Measurements from ENCODE around the gene IL18RAP. TPM values are rescaled to one million over a fixed set of nuclear protein-coding genes. Genes with fewer than 3 reads are reported as not detected.

The IL18RAP gene
- total and polyA plus RNA-seq, 2 donors (not counting 1 experiment from before 2014, with no cell fraction given), result 0.22 to 1.4 TPM

GRCh38 chr2:102423368-102423767, 408 bp downstream of the IL18RAP start:
- Mint-ChIP-seq H3K27ac (no peak overlapping the region), H3K9me3 (ENCODE audit: insufficient read depth) (no peaks in the 10 kb centered on the region), H3K4me1 (peaks cover 39% of the 10 kb centered on the region), H3K27me3 (no peaks in the 10 kb centered on the region), H3K4me3 (no peak overlapping the region)
- ChIA-PET POLR2A (no interaction called here), CTCF (interaction anchor here (1.5 kb wide), 1 partner anchor 20 kb away, joined by 5 read pairs; no protein-coding TSS in a partner anchor)
- no peak for TF ChIP-seq EZH2 (IDR thresholded peaks at IDR 0.05; ENCODE audit: borderline replicate concordance, insufficient read depth, low read depth, low read length, poor library complexity, severe bottlenecking)
- no peak for TF ChIP-seq CTCF (IDR thresholded peaks at IDR 0.05)
- intact Hi-C loops (cut with micrococcal nuclease), result loop anchor here (5.0 kb wide), 1 partner anchor 66 kb away; the partner anchor contains the start of gene IL18R1
- DNase-seq (no peak), ATAC-seq (ENCODE audit: low read depth) (no peak)
- H3K4me3 ChIP-seq (ENCODE audit: control extremely low read depth in 1 of 5, extremely low read depth in 1 of 5, insufficient read depth in 1 of 5, low read depth in 2 of 5, low read length in 4 of 5), result peak overlapping the region in 1 of 5 experiments; percentile 11
- H3K9me3 ChIP-seq (ENCODE audit: control extremely low read depth in 1 of 3, control insufficient read depth in 2 of 3, insufficient read depth in 1 of 3, low read length in 2 of 3), result no peaks in the 10 kb centered on the region
- H3K36me3 ChIP-seq (replicated peaks in 1 of 2; ENCODE audit: control extremely low read depth in 1 of 2, control insufficient read depth in 1 of 2, extremely low read depth in 1 of 2, insufficient read depth in 2 of 2, low read length in 1 of 2), result no peaks in the 10 kb centered on the region
- H3K79me2 ChIP-seq (ENCODE audit: control insufficient read depth, insufficient read depth, low read length), result no peaks in the 10 kb centered on the region
- no peaks in the 10 kb centered on the region for H4K20me1 ChIP-seq (ENCODE audit: control insufficient read depth, insufficient read depth, low read length, poor library complexity, severe bottlenecking)
- no peak overlapping the region for H3K4me2 ChIP-seq (replicated peaks; ENCODE audit: low read depth, low read length, poor library complexity, severe bottlenecking)
- no peak overlapping the region for H3K9ac ChIP-seq (ENCODE audit: low read length)
- no peak overlapping the region for H2AFZ ChIP-seq (ENCODE audit: insufficient read depth, low read depth, low read length, poor library complexity, severe bottlenecking)
- no peak overlapping the region for H3K27ac ChIP-seq (ENCODE audit: low read length in 2 of 2)
- no peaks in the 10 kb centered on the region for H3K27me3 ChIP-seq (replicated peaks in 1 of 4; ENCODE audit: control extremely low read depth in 1 of 4, control insufficient read depth in 3 of 4, insufficient read depth in 4 of 4, low read length in 3 of 4)
- peaks cover 35 to 42% of the 10 kb centered on the region in 2 donors for H3K4me1 ChIP-seq (ENCODE audit: control insufficient read depth in 2 of 2, insufficient read depth in 2 of 2, low read length in 2 of 2)
- no CpG with 5 or more reads among the region's 2 CpGs for WGBS (ENCODE audit: insufficient coverage)

DNA sequence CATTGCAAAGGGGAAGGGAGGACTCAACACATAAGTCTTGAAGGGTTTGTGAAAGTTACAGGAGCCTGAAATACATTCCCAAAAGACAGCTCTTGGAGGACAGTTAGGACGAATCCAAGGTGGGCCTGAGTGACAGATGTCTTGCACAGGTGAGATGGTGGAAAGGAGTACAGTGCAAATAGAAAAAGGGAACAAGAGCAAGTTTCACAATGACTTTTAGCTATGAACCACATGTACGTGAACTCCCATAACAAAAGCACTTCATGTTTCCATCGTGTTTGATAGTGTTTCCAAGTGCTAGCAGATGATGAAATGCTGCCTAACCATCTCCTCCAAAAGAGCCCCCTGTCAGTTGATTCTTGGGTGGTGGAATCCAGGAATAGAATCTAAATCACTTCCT, 1.8 kb downstream of the IL18RAP start:
- peak overlapping the region; percentile 3 for H3K4me3 Mint-ChIP-seq
- no peaks in the 10 kb centered on the region for H3K9me3 Mint-ChIP-seq (ENCODE audit: insufficient read depth)
- H3K4me3 ChIP-seq (ENCODE audit: control extremely low read depth in 1 of 5, extremely low read depth in 1 of 5, insufficient read depth in 1 of 5, low read depth in 2 of 5, low read length in 4 of 5), result peak overlapping the region in 1 of 5 experiments; percentile 31
- H3K27ac Mint-ChIP-seq, result peak overlapping the region; percentile 60
- peak; percentile 84 for ATAC-seq (ENCODE audit: low read depth)
- ChIA-PET CTCF (interaction anchor here (1.0 to 1.5 kb wide), 5 partner anchors 15 to 184 kb away, joined by 3 to 5 read pairs (median 3); partner anchors contain the start of gene SLC9A4), POLR2A (no interaction called here)
- no peaks in the 10 kb centered on the region for H3K36me3 ChIP-seq (replicated peaks in 1 of 2; ENCODE audit: control extremely low read depth in 1 of 2, control insufficient read depth in 1 of 2, extremely low read depth in 1 of 2, insufficient read depth in 2 of 2, low read length in 1 of 2)
- no peak overlapping the region for H3K27ac ChIP-seq (ENCODE audit: low read length in 2 of 2)
- intact Hi-C loops (cut with micrococcal nuclease), result loop anchor here (5.0 kb wide), 1 partner anchor 67 kb away; the partner anchor contains the start of gene IL18R1
- peak overlapping the region; percentile 31 for H2AFZ ChIP-seq (ENCODE audit: insufficient read depth, low read depth, low read length, poor library complexity, severe bottlenecking)
- H3K27me3 ChIP-seq (replicated peaks in 1 of 4; ENCODE audit: control extremely low read depth in 1 of 4, control insufficient read depth in 3 of 4, insufficient read depth in 4 of 4, low read length in 3 of 4), result no peaks in the 10 kb centered on the region
- H3K4me2 ChIP-seq (replicated peaks; ENCODE audit: low read depth, low read length, poor library complexity, severe bottlenecking), result peak overlapping the region; percentile 31
- no CpG with 5 or more reads among the region's 3 CpGs for WGBS (ENCODE audit: insufficient coverage)
- no peaks in the 10 kb centered on the region for H3K27me3 Mint-ChIP-seq
- no peaks in the 10 kb centered on the region for H4K20me1 ChIP-seq (ENCODE audit: control insufficient read depth, insufficient read depth, low read length, poor library complexity, severe bottlenecking)
- no peak overlapping the region for H3K9ac ChIP-seq (ENCODE audit: low read length)
- peak; percentile 61 for DNase-seq
- peaks cover 31% of the 10 kb centered on the region for H3K4me1 Mint-ChIP-seq
- peaks cover 24 to 34% of the 10 kb centered on the region in 2 donors for H3K4me1 ChIP-seq (ENCODE audit: control insufficient read depth in 2 of 2, insufficient read depth in 2 of 2, low read length in 2 of 2)
- H3K79me2 ChIP-seq (ENCODE audit: control insufficient read depth, insufficient read depth, low read length), result no peaks in the 10 kb centered on the region
- no peak for TF ChIP-seq EZH2 (IDR thresholded peaks at IDR 0.05; ENCODE audit: borderline replicate concordance, insufficient read depth, low read depth, low read length, poor library complexity, severe bottlenecking)
- TF ChIP-seq CTCF (IDR thresholded peaks at IDR 0.05), result no peak
- H3K9me3 ChIP-seq (ENCODE audit: control extremely low read depth in 1 of 3, control insufficient read depth in 2 of 3, insufficient read depth in 1 of 3, low read length in 2 of 3), result no peaks in the 10 kb centered on the region

All from B cell (primary cell).